GM19240 (cell line): ENCODE data around the gene CYB561D2.

ENCODE experiments used
- DNase-seq: peaks from one replicate; pipeline ENCODE4 v3.0.0; 2011; ENCODE audit warnings: low spot score; ENCODE audit not compliant: insufficient read length

Gene CYB561D2

DNA sequence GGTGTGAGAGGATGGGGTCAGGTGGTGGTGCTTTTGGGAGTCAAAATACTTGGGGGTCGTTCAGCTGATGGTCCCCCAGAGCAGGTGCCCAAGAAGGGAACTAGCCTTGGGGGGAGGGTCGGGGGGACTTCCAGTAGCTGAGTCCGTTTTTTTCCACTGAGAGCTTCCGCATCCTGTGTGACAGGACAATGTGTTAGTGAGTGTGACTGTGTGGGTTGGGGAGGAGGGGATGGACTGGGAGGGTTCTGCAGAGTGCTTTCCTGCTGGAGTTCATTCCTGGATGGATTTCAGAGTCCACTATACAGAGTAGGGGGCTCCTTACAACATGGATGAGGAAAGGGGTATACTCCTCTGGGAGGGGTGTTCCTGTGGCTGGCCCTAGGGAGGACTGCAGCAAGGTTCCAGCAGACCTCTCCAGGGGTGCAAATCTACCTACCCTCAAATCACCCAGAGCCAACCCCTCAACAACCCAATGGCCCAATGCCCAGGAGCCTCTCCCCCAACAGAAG is 27.5 kb upstream of the CYB561D2 start:
- no peak for DNase-seq

DNA sequence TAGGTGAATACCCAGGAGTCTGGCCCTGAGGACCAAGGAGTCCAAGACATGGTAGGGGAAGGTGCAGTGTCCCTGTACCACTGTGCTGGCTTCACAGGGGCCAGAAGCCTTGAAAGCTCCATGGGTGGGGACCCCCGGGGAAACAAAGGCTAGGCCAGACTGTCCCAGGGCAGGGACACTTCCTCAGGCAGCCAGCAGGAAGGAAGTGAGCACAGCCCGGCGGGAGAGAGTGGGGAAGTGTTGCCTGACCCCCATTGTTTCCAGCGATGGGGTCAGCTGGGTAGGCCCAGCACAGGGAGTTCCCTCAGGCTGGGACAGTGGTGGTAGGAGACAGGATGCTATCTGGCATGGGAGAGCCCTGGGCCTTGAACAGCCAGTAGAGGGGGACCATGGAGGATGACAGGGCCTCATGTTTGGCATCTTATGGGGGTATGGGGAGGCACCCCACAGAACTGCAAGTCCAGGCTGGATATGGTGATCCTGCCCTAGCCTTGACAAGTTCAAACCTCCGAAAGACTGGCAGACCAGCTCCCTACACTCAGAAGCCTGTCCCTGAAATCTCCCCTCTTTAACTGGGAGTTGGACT is 27.0 kb upstream of the CYB561D2 start:
- DNase-seq: no peak

DNA sequence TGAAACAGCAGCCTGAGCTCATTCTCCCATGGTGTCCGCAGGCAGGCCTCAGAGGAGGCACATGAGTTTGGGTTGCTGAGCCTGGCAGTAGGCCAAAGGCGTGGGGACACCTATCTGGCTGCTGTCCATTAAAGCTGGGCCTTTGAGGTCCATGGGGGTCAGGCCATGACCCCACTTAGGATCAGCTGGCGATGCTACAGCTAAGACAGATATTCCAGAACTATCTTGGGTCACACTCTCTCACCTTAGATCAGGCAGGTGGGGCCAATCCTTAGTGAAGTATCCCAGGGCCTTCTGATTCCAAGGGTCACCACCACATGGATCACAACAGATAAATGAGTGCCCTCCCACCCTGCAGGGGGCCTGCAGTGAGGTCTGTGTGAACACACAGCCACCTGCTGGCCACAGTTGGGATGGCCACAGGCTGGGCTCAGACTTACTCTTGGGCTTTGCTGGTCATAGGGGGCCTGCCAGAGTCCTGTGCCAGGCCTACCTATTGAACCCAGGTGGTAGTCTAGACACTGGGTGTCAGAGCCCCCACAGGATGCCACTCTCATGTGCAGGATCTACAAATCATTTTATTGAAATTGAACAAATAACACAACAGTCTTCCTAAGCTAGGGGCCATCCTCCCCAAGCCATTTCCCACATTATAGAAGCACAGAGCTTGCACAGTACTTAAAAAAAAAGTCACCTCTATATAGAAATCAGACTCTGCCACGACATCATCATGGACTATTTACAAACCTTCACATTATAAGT is 26.1 kb upstream of the CYB561D2 start:
- DNase-seq: peak; percentile 43

DNA sequence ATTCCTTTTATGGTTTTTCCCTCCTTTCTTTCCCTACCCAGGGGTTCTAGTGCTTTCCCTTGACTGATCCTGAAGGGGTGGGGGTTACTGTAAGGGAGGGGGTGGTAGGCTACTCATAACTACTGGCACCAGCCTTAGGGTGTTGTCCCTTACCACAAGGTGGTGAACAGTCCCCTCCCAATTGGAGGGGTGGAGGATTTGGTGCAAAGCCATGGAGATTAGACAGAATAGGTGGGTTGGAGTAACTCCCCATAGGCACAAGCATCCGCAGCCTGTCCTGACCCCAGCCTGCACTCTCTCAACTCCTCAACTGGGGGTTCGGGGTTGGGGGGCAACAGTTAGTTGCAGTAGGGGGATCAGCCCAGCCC is 25.6 kb upstream of the CYB561D2 start:
- DNase-seq: no peak

DNA sequence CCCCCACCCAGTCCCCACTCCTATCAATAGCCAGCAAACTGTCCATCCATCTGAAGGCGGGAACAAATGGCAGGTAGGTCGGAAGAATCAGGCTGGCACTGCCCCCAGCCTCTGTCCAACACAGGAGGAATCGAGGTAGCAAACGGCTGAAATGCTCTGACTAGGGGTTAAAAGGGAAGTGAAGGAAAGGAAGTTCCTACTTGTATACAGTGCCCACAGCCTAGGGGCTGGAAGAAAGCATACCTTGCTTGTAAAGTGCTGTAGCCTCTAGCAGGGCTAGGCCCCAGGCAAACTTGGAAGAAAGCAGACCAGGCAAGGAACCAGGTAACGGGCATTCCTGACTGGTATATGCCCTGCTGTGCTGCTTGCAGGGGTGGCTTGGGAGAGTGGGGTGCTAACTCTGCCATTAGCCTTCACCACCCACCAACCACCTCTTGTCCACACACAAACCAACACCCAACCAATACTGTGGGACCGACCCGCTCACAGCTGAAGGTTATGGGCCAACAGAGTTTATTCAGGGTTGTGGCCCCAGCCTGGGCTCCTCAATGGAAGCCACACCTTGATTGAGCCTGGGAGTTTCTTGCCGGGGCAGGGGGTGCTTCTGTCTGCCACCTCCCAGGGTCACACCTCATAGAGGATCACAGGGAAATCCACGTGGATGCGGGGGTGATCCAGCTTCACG is 25.0 kb upstream of the CYB561D2 start:
- no peak for DNase-seq

DNA sequence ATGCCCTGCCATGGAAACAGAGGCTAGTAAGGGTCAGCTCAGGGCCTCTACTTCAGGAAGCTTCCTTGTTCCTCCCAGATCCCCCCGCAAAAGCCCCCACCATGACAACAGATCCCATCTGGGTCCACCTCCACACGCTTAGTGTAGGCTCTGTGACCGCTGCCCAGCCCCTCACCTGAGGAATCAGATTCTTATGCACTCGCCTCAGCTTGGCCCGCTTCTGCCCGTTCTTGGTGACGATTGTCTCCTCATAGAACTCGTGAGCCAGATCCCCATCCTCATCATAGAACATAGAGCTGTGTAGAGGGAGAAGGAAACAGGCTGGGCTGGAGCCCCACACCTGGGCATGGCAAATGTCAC is 24.5 kb upstream of the CYB561D2 start:
- DNase-seq: no peak

DNA sequence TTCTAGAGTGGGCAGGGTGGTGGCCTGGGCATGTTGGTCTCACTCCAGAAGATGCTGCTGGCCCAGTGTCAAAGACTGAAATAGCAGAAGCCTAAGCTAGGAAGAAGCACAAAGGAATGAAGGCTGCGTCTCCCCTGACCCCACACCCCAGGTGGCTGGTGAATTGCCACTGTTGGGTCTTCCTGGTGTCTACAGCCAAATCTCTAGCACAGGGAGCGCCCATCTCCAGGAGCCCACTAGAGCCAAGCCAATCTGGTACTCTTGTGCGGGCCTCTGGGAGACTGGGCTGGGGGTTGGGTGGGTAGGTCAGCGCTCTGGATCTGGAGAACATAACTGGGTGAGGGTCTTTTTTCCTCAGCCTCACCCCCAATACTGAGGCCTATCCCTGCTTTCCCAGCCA is 23.5 kb upstream of the CYB561D2 start:
- DNase-seq: no peak

DNA sequence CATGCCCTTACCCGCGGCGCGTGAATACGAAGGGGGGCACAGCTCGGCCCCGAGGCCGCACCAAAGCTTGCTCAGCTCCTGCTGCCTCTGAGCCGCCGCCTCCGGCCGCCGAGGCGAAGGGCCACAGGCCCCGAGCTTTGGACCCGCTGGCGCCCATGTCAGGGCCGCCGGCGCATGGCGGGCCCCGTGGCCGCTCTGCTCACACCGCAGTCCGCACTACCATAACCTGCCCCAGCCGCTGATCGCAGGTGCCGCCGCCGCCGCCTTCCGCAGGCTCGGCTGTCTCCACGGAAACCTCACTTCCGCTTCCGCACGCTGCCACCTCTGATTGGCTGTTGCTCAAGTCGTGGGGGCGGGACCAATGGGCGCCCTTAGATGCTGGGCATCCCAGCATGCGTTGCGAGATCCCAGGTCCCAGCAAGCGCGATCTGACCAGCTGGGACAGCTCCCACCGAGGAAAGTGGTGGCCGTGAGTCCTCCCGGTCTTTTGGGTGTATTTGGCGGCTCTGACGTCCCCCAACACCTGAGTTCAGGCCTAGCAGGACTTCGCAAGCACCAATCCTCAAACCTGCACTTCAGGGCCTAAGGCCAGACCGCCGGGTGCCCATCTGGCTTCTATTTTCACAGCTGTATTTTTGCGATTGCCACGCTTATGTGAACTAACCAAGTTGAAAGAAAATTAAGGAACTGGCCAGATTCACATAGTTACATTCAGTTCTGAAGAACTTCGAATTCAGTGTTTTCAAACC is 22.5 kb upstream of the CYB561D2 start, which contains the start of gene TUSC2:
TSS of gene TUSC2 (minus strand) at position 281 of the 749 bp plus-strand sequence. CDS start at position 157, 124 bp downstream.
- peak; percentile 90 for DNase-seq

DNA sequence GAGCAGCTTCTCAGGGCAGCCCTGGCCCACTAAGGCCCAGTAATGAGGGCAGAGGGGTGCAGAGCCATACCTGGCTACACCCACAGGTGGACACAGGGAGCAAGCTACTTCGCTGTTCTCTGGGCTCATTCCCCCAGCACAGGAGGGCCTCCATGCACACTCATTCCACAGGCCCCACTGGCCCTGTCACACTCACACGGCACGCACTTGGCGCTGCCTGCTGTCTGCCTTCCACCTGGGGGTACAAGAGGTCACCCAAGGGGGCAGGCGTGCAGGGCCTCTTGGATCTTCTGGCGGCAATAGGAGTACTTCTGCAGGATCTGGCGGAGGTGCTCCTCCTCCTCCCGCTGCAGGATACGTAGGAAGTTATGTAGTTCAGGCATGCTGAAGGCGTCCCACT is 20.3 kb upstream of the CYB561D2 start:
- no peak for DNase-seq

DNA sequence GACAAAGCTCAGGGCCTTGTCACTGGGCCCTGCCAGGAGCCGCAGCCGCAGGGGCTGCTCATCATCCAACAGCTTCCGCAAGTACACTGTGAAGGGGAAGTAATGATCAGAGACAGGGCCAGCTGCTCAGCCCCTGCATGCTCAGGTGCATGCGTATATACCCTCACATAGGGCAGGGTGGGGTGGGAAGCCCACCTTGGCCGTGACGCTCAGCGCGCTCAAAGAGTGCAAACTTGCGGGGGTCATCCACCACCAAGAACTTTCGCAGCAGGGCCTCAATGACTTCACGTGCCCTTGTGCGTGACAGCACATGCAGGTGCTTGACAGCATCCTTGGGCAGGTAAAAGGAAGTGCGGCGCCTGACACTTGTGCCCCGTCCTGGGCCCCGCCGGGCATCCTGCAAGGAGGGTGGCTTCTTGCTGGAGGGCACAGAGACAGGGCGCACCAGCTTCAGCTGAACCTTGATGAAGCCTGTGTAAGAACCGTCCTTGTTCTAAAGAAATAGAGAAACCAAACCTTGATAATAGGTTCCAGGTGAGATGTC is 19.2 kb upstream of the CYB561D2 start:
- no peak for DNase-seq

DNA sequence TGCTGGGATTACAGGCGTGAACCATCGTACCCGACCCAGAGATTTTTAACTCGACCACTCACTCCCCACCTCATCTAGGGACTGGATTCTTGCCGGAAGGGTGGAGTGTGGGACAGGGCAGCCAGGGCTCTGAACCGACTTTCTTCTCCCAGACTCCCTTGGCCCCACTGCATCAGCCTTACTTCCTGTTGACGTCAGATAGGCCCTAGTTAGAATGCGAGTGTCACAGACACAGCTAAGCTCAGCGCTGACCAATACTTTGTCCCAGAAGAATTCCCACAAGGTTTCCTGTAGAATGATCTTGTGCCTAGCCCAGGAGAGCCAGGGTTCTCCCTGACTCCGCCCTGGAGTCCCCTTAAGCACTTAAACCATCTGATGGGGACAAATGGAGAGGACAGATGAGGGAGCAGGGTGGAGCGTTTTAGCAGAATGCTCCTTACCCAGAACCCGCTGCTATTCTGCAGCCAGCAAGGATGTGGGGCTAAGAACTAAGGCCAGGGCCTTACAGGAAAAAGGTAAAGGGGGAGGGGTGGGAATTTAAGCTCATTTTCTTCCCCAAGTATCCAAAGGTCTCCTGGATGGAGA is 16.8 kb upstream of the CYB561D2 start:
- DNase-seq: no peak

DNA sequence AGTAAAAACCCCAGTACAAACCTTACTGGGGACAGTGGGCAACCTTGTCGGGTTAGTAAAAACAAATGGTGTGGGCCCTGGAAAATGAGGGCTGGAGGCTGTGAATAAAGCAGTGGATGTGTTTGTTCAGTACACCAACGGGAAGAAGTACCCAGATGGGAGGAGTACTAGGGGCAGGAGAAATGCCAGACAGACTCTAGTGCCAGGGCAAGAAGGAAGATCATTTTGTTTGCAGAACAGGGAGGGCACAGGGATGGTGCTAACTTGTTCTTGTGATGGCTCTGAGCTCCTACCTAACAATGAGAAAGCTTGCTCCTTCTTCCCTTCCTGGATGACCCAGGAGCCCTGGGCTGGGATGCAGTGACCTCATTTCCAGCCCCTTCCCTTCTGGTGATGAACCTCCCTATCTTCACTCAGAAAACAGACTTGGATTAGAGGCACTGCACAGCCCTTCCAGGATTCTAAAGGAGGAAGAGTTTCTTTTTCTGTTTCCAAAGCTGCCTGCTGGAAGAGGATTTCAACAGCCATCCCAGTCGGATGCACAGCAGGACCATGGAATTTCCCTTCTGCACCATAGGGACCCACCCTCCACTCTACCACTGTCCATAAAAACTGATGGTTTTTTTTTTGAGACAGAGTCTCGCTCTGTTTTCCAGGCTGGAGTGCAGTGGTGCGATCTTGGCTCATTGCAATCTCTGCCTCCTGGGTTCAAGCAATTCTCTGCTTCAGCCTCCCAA is 16.2 kb upstream of the CYB561D2 start:
- DNase-seq: no peak

DNA sequence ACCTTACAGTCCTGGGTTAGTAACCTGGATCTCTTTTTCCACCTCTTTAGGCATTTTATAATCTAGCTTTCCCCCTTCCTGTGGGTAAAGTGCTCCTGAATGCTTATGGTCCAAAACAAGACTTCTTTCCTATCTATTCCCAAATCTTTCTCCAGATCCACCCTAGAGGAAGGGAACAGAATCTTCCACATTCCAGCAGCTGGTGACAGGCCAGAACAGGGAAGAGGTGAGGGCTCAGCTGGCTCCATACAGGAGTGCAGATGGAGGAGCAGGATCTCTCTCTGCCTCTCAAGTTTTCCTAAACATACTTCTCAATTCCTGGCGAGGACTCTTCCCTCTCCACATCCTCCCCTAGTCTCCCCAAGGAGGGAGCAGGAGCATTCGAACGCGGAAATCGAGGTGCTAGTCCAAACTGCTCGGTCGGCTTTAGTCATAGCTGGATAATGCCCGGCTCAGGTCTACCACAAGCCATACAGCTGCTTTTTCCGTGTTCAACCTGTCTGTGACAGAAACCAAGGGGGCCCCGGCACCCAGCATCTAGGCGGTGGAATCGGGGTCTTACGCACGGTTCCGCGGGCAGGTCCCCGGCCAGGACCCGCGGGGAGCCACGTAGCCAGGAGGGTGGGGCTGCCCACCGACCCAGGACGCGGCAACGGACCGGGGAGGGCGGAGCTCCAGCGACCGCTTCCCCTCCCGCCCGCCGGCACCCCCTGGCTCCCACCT is 14.0 kb upstream of the CYB561D2 start:
- DNase-seq: peak; percentile 30

DNA sequence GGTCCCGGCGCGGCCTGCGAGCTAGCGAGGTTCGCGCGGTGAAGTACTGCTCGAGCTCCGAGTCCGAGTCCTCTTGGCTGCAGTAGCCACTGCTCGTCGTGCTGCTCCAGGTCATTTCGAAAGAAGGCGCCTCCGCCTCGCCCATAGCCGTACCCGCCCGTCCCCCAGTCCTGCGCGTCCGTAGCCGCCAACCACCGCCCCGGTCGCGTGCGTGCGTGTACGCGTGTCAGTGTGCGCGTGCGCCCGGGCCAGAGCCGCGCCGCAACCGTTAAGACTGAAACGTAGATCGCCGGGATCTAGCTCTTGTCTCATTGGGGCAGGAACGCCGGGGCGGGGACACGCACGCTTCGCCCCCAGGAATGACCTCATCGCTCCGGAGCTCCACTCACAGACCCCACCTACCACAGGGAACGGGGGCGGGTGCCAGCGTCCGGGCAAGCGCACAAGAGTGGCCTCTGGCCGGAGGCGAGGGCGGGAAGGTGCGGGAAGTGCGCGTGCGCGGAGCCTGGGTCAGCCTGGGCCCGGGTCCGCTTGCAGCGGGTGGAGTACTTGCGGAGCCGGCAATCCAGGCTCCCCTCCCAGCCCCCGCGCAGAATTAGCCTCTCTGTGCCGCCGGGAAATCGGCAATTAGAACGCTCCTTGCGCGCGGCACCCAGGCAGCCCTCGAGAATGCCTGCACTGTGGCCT is 13.3 kb upstream of the CYB561D2 start:
- DNase-seq: peak; percentile 96

DNA sequence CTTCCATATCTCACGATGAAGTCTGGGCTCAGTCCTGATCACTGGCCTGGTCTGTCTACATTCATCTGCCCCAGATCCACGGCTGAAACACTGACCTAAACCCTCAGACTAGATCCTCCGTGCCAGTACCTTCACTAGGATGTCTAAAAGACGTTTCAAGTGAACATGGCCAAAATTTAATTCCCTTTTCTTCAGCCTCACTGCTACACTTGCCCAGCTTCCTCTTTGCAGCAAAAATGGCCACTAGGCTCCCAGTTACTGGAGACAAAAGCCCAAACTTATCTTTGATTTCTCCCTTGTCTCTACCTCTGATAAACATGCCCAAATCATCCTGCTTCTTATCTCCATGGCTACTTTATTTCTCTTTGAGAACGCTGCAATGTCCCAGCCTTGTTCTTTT is 11.7 kb upstream of the CYB561D2 start:
- DNase-seq: no peak

DNA sequence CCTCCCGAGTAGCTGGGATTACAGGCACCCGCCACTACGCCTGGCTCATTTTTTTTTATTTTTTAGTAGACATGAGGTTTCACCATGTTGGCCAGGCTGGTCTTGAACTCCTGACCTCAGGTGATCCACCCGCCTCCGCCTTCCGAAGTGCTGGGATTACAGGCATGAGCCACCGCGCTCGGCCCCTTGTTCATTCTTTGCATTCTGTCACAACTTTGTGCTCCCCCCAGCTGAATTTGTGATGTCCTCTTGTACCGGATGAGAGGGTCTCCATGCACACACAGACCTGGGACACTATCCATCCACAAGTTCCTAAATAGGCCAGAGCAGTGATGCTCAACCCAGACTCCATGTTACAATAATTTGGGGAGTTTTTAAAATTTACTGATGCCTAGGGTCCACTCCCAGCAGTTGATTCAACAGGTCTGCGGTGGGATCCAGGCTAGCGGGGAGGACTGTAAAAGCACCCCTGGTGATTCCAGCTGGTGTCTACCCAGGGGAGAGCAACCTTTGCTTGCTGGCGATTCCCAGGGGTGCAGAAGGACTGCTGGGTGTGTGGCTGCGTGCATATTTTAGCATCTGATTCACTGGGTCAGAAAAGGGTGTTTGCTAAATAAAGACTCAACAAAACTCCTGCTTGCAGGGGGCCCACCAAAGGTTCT is 11.0 kb upstream of the CYB561D2 start:
- no peak for DNase-seq

DNA sequence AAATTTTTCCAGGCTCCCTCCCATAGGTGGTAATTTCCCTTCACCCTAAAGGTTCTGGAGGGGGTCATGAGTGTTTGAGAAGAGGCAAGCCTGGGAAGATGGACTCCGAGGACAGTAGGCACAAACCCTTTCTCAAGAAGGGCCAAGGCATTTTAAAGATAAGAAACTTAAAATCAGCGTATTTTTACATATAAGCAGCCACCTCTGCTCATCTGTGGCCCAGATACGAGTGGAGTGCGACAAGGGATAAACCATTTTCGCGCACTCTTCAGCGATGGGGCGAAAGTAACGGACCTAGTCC is 10.6 kb upstream of the CYB561D2 start:
- no peak for DNase-seq

DNA sequence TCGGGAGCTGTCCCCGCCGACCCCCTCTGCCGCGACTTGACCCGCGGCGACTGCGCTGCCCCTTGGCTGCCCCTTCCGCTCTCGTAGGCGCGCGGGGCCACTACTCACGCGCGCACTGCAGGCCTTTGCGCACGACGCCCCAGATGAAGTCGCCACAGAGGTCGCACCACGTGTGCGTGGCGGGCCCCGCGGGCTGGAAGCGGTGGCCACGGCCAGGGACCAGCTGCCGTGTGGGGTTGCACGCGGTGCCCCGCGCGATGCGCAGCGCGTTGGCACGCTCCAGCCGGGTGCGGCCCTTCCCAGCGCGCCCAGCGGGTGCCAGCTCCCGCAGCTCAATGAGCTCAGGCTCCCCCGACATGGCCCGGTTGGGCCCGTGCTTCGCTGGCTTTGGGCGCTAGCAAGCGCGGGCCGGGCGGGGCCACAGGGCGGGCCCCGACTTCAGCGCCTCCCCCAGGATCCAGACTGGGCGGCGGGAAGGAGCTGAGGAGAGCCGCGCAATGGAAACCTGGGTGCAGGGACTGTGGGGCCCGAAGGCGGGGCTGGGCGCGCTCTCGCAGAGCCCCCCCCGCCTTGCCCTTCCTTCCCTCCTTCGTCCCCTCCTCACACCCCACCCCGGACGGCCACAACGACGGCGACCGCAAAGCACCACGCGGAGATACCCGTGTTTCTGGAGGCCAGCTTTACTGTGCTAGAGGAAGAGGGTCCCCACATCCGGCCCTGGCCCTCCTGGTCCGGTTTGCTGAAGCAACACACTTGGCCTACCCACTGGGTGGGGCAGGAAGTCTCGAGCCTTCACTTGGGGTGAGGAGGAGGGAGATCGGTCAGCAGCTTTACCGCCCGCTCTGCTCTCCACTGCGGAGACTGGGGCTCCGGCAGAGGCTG is 10.0 kb upstream of the CYB561D2 start, which contains the start of gene RASSF1:
TSS of gene RASSF1 (minus strand) at position 389 of the 882 bp plus-strand sequence. CDS start at position 358, 31 bp downstream.
- peak; percentile 51 for DNase-seq
